ENCODE results near the gene TENM3. TPM values are rescaled to one million over a fixed set of nuclear protein-coding genes. Genes with fewer than 3 reads are reported as not detected.

The TENM3 gene
- total RNA-seq, 2 experiments from 2014 or later, result not detected

GRCh38 chr4:182303847-182304246, 60.6 kb downstream of the TENM3 start:
- Histone ChIP-seq H3K9me3 (ENCODE audit: control insufficient read depth in 1 of 2, insufficient read depth in 1 of 2, low read length in 2 of 2) (no peaks in the 10 kb centered on the region), H3K27me3 (ENCODE audit: control insufficient read depth in 1 of 2, insufficient read depth in 2 of 2, low read length in 2 of 2) (no peaks in the 10 kb centered on the region), H3K36me3 (ENCODE audit: insufficient read depth, low read length) (no peaks in the 10 kb centered on the region), H3K4me1 (ENCODE audit: insufficient read depth, low read length) (no peaks in the 10 kb centered on the region), H3K4me3 (ENCODE audit: low read length) (no peak overlapping the region), H3K27ac (ENCODE audit: low read depth in 1 of 2, low read length in 2 of 2) (no peak overlapping the region)
- Mint-ChIP-seq H3K9me3 (peaks cover 2% of the 10 kb centered on the region), H3K27me3 (no peaks in the 10 kb centered on the region), H3K4me3 (no peak overlapping the region), H3K36me3 (ENCODE audit: low read depth) (no peaks in the 10 kb centered on the region), H3K4me1 (ENCODE audit: low read depth) (no peaks in the 10 kb centered on the region), H3K27ac (no peak overlapping the region)
- ATAC-seq (ENCODE audit: poor library complexity) (no peak), DNase-seq (no peak)
- intact Hi-C loops (cut with DNase I, micrococcal nuclease), result no loop called here
- CTCF ChIA-PET, result no interaction called here
- POLR2A ChIA-PET, result interaction anchor here (0.8 kb wide), 1 partner anchor 11 kb away, joined by 3 read pairs; no protein-coding TSS in a partner anchor
- TF ChIP-seq CTCF (IDR thresholded peaks at IDR 0.05), result no peak

- H3K36me3 Mint-ChIP-seq (ENCODE audit: low read depth), result no peaks in the 10 kb centered on the region
- no peaks in the 10 kb centered on the region for H3K4me1 Mint-ChIP-seq (ENCODE audit: low read depth)
- no peak overlapping the region for H3K27ac ChIP-seq (ENCODE audit: low read depth in 1 of 2, low read length in 2 of 2)
- intact Hi-C loops (cut with DNase I, micrococcal nuclease), result no loop called here
- no peaks in the 10 kb centered on the region for H3K9me3 Mint-ChIP-seq
- ChIA-PET POLR2A (no interaction called here), CTCF (no interaction called here)
- DNase-seq (no peak), ATAC-seq (ENCODE audit: poor library complexity) (no peak)
- H3K4me1 ChIP-seq (ENCODE audit: insufficient read depth, low read length), result no peaks in the 10 kb centered on the region
- no peaks in the 10 kb centered on the region for H3K27me3 Mint-ChIP-seq
- no peak overlapping the region for H3K4me3 Mint-ChIP-seq
- H3K4me3 ChIP-seq (ENCODE audit: low read length), result no peak overlapping the region
- no peaks in the 10 kb centered on the region for H3K27me3 ChIP-seq (ENCODE audit: control insufficient read depth in 1 of 2, insufficient read depth in 2 of 2, low read length in 2 of 2)
- H3K27ac Mint-ChIP-seq, result no peak overlapping the region
- TF ChIP-seq CTCF (IDR thresholded peaks at IDR 0.05), result no peak
- H3K9me3 ChIP-seq (ENCODE audit: control insufficient read depth in 1 of 2, insufficient read depth in 1 of 2, low read length in 2 of 2), result no peaks in the 10 kb centered on the region
- no peaks in the 10 kb centered on the region for H3K36me3 ChIP-seq (ENCODE audit: insufficient read depth, low read length)
These were observed 63.7 kb downstream of the TENM3 start for GRCh38 chr4:182306792-182307507.

- POLR2A ChIA-PET, result no interaction called here
- H3K27ac ChIP-seq (ENCODE audit: low read depth in 1 of 2, low read length in 2 of 2), result no peak overlapping the region
- H3K36me3 ChIP-seq (ENCODE audit: insufficient read depth, low read length), result no peaks in the 10 kb centered on the region
- no peak for TF ChIP-seq CTCF (IDR thresholded peaks at IDR 0.05)
- CTCF ChIA-PET, result no interaction called here
- no peak overlapping the region for H3K27ac Mint-ChIP-seq
- ATAC-seq (ENCODE audit: poor library complexity) (no peak), DNase-seq (no peak)
- no peaks in the 10 kb centered on the region for H3K27me3 ChIP-seq (ENCODE audit: control insufficient read depth in 1 of 2, insufficient read depth in 2 of 2, low read length in 2 of 2)
- no peaks in the 10 kb centered on the region for H3K4me1 ChIP-seq (ENCODE audit: insufficient read depth, low read length)
- no peaks in the 10 kb centered on the region for H3K4me1 Mint-ChIP-seq (ENCODE audit: low read depth)
- no peaks in the 10 kb centered on the region for H3K36me3 Mint-ChIP-seq (ENCODE audit: low read depth)
- no peaks in the 10 kb centered on the region for H3K9me3 ChIP-seq (ENCODE audit: control insufficient read depth in 1 of 2, insufficient read depth in 1 of 2, low read length in 2 of 2)
- H3K4me3 Mint-ChIP-seq, result no peak overlapping the region
- H3K9me3 Mint-ChIP-seq, result no peaks in the 10 kb centered on the region
- intact Hi-C loops (cut with DNase I, micrococcal nuclease), result no loop called here
- H3K27me3 Mint-ChIP-seq, result no peaks in the 10 kb centered on the region
- H3K4me3 ChIP-seq (ENCODE audit: low read length), result no peak overlapping the region
These were observed 64.5 kb downstream of the TENM3 start for GRCh38 chr4:182307746-182308145.
